Caco-2 (cell line): ENCODE results near the gene SDF2. TPM values are rescaled to one million over a fixed set of nuclear protein-coding genes. Genes with fewer than 3 reads are reported as not detected.

ENCODE experiments used
- BruUV-seq: library from RNA; stranded (reverse); fragments of 400-500 nt; replicated peaks from 2 replicates; lab custom pipeline; 2021; lab: Mats Ljungman, UMichigan
- CTCF ChIA-PET: fragments of 300-600 bp; sonication (Branson Sonifier 250); formaldehyde crosslinking; loops from one replicate; lab custom pipeline; 2022; ENCODE audit warnings: antibody characterized with exemption; lab: Charles Lee
- POLR2A ChIA-PET: fragments of 300-600 bp; sonication (Branson Sonifier 250); formaldehyde crosslinking; loops from one replicate; lab custom pipeline; 2022; ENCODE audit warnings: antibody characterized with exemption; lab: Charles Lee
- DNase-seq, 2 experiments: peaks; one replicate each; pipeline versions ENCODE4 v3.0.0 to v3.0.0-alpha.2; 2020 to 2022
- H3K27me3 ChIP-seq: replicated peaks from 2 replicates; pipeline ENCODE4 v1.6.0; 2011; ENCODE audit warnings: low read length; ENCODE audit not compliant: control insufficient read depth, insufficient read depth
- H3K36me3 ChIP-seq: 2 replicates; pipeline ENCODE4 v1.5.1; 2011; ENCODE audit warnings: low read length; ENCODE audit not compliant: control insufficient read depth, insufficient read depth
- H3K4me1 ChIP-seq: fragments of 250-450 bp; sonication (Bioruptor Pico); 2 replicates; pipeline ENCODE4 v1.5.1; 2020; ENCODE audit warnings: mild to moderate bottlenecking
- H3K4me3 ChIP-seq: 2 replicates; pipeline ENCODE4 v1.5.1; 2011; ENCODE audit warnings: low read depth, mild to moderate bottlenecking, control low read depth, low read length
- H3K9me3 ChIP-seq: fragments of 250-450 bp; sonication (Bioruptor Pico); 2 replicates; pipeline ENCODE4 v1.5.1; 2020; ENCODE audit warnings: mild to moderate bottlenecking, moderate library complexity
- H3K27ac Mint-ChIP-seq: one replicate; pipeline ENCODE4 v1.8.0; 2022; ENCODE audit warnings: mixed read lengths; ENCODE audit not compliant: unreplicated experiment
- H3K27me3 Mint-ChIP-seq: one replicate; pipeline ENCODE4 v1.8.0; 2022; ENCODE audit warnings: mixed read lengths; ENCODE audit not compliant: insufficient read depth, unreplicated experiment
- H3K36me3 Mint-ChIP-seq: one replicate; pipeline ENCODE4 v1.8.0; 2022; ENCODE audit warnings: mild to moderate bottlenecking, mixed read lengths; ENCODE audit not compliant: insufficient read depth, unreplicated experiment
- H3K4me1 Mint-ChIP-seq: one replicate; pipeline ENCODE4 v1.8.0; 2022; ENCODE audit warnings: low read depth, mixed read lengths; ENCODE audit not compliant: unreplicated experiment
- H3K4me3 Mint-ChIP-seq: one replicate; pipeline ENCODE4 v1.8.0; 2022; ENCODE audit warnings: mild to moderate bottlenecking, moderate library complexity, mixed read lengths; ENCODE audit not compliant: unreplicated experiment
- H3K9me3 Mint-ChIP-seq: one replicate; pipeline ENCODE4 v1.8.0; 2022; ENCODE audit warnings: mixed read lengths; ENCODE audit not compliant: unreplicated experiment
- CTCF ChIP-seq, 2 experiments: fragments of 200-600 bp in 1 of 2; IDR thresholded peaks; 1 replicate in 1 of 2; 2 replicates in 1 of 2; pipeline versions ENCODE4 v1.5.1 to v1.8.0; 2011 to 2022; ENCODE audit warnings: antibody characterized with exemption in 1 of 2, control low read depth in 1 of 2, inconsistent platforms in 1 of 2, low read depth in 1 of 2, low read length in 1 of 2, mild to moderate bottlenecking in 1 of 2, moderate library complexity in 1 of 2; ENCODE audit not compliant: insufficient read depth in 1 of 2, severe bottlenecking in 1 of 2, unreplicated experiment in 1 of 2
- intact Hi-C: fragments of 100-400 bp; cut with micrococcal nuclease; formaldehyde crosslinking; loops from one replicate; pipeline ENCODE4 v1.10.0; 2022; ENCODE audit not compliant: unreplicated experiment
- total RNA-seq: library from RNA; stranded (reverse); gene quantifications from 2 replicates; pipeline ENCODE4 v1.2.3, GENCODE V29; 2022

Gene SDF2
- total RNA-seq, 1 experiment from 2014 or later, result 63.5 TPM

- H3K36me3 Mint-ChIP-seq, result peaks cover 64% of the 10 kb centered on the region
- ChIA-PET POLR2A (interaction anchor here (1.0 to 1.8 kb wide), 4 partner anchors 16 to 99 kb away, joined by 4 to 23 read pairs (median 10); partner anchors contain the start of genes RPL23A, SDF2 and SUPT6H), CTCF (interaction anchor here (0.8 to 2.6 kb wide), 8 partner anchors 16 to 311 kb away, joined by 3 to 26 read pairs (median 4); partner anchors contain the start of genes IFT20, RPL23A, SDF2 and SUPT6H)
- no peak for TF ChIP-seq CTCF (IDR thresholded peaks at IDR 0.05; ENCODE audit: insufficient read depth in 1 of 2, low read depth in 1 of 2, low read length in 1 of 2, severe bottlenecking in 1 of 2, unreplicated experiment in 1 of 2)
- peaks cover 4% of the 10 kb centered on the region; the same call in 1 of the 2 replicates for H3K36me3 ChIP-seq
- H3K4me1 Mint-ChIP-seq, result peaks cover 26% of the 10 kb centered on the region
- BruUV-seq, result no TSS peak
- no peaks in the 10 kb centered on the region for H3K9me3 Mint-ChIP-seq
- H3K27me3 ChIP-seq, result no peaks in the 10 kb centered on the region
- H3K4me3 Mint-ChIP-seq, result peak overlapping the region; percentile 94
- H3K4me1 ChIP-seq, result peaks cover 23% of the 10 kb centered on the region
- peak overlapping the region; percentile 85 for H3K27ac Mint-ChIP-seq
- H3K9me3 ChIP-seq, result no peaks in the 10 kb centered on the region
- no peak overlapping the region for H3K4me3 ChIP-seq
- DNase-seq, result no peak
- no peaks in the 10 kb centered on the region for H3K27me3 Mint-ChIP-seq
- intact Hi-C loops, result loop anchor here (10.0 kb wide), 1 partner anchor 51 kb away; the partner anchor contains the start of gene SPAG5
These were observed 15.5 kb downstream of the SDF2 start for GRCh38 chr17:28646039-28646754.

DNA sequence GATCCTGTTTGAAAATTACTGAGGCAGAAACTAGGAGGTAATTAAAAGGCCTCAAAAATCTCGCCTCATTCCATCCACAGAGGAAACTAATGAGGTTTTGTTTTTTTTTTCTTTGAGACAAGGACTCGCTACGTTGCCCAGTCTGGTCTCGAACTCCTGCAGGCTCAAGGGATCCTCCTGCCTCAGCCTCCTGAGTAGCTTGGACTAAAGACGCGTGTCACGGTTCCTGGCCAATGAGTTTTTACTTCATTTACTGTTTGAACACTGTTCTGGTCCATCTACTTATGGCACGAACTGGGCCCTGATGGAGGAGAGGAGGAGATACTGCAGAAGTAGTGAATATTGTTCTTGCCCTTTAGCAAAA, 16.1 kb downstream of the SDF2 start:
- intact Hi-C loops, result loop anchor here (1.0 to 10.0 kb wide), 5 partner anchors 17 to 81 kb away; partner anchors contain the start of genes RPL23A, SPAG5, SUPT6H and TLCD1
- no peak for TF ChIP-seq CTCF (IDR thresholded peaks at IDR 0.05; ENCODE audit: insufficient read depth in 1 of 2, low read depth in 1 of 2, low read length in 1 of 2, severe bottlenecking in 1 of 2, unreplicated experiment in 1 of 2)
- peaks cover 4% of the 10 kb centered on the region; the same call in 1 of the 2 replicates for H3K36me3 ChIP-seq
- CTCF ChIA-PET, result interaction anchor here (0.6 to 2.6 kb wide), 7 partner anchors 16 to 98 kb away, joined by 3 to 26 read pairs (median 4); partner anchors contain the start of genes PIGS, RPL23A, SDF2 and SUPT6H
- H3K27me3 ChIP-seq, result no peaks in the 10 kb centered on the region
- Mint-ChIP-seq H3K27me3 (no peaks in the 10 kb centered on the region), H3K4me1 (peaks cover 26% of the 10 kb centered on the region), H3K36me3 (peaks cover 70% of the 10 kb centered on the region), H3K27ac (peak overlapping the region; percentile 85), H3K9me3 (no peaks in the 10 kb centered on the region), H3K4me3 (peak overlapping the region; percentile 94)
- BruUV-seq, result TSS peak; percentile 96
- H3K4me3 ChIP-seq, result peak overlapping the region; percentile 62
- H3K9me3 ChIP-seq, result no peaks in the 10 kb centered on the region
- DNase-seq, result no peak
- H3K4me1 ChIP-seq, result peaks cover 23% of the 10 kb centered on the region
- POLR2A ChIA-PET, result interaction anchor here (0.5 to 2.2 kb wide), 11 partner anchors 16 to 306 kb away, joined by 3 to 13 read pairs (median 5); partner anchors contain the start of genes PHF12, PIGS, RPL23A and SDF2
